Measurements from ENCODE around the gene FEM1B. TPM values are rescaled to one million over a fixed set of nuclear protein-coding genes. Genes with fewer than 3 reads are reported as not detected.

FEM1B gene
- total and polyA plus RNA-seq, 2 donors (not counting 1 experiment from before 2014, with no cell fraction given), result 38.2 to 48.4 TPM

- H3K27me3 ChIP-seq (ENCODE audit: control insufficient read depth, insufficient read depth, low read length), result no peaks in the 10 kb centered on the region
- peak overlapping the region; percentile 89 for H3K4me2 ChIP-seq (ENCODE audit: extremely low read depth, insufficient read depth, low read length)
- peak overlapping the region in 3 of 4 experiments; percentile 14 to 28 (median 26) for H3K4me3 ChIP-seq (replicated peaks in 1 of 4; ENCODE audit: control extremely low read depth in 1 of 4, insufficient read depth in 1 of 4, low read depth in 3 of 4, low read length in 4 of 4)
- peak overlapping the region; percentile 44 for H3K27ac ChIP-seq (ENCODE audit: insufficient read depth, low read length)
- no peaks in the 10 kb centered on the region for H3K9me3 ChIP-seq (ENCODE audit: control insufficient read depth, insufficient read depth, low read depth, low read length)
- H3K9ac ChIP-seq (ENCODE audit: insufficient read depth, low read length), result no peak overlapping the region
- no peak for TF ChIP-seq EZH2 (IDR thresholded peaks at IDR 0.05; ENCODE audit: low read length, missing control alignments)
- TF ChIP-seq, protein P1, sequence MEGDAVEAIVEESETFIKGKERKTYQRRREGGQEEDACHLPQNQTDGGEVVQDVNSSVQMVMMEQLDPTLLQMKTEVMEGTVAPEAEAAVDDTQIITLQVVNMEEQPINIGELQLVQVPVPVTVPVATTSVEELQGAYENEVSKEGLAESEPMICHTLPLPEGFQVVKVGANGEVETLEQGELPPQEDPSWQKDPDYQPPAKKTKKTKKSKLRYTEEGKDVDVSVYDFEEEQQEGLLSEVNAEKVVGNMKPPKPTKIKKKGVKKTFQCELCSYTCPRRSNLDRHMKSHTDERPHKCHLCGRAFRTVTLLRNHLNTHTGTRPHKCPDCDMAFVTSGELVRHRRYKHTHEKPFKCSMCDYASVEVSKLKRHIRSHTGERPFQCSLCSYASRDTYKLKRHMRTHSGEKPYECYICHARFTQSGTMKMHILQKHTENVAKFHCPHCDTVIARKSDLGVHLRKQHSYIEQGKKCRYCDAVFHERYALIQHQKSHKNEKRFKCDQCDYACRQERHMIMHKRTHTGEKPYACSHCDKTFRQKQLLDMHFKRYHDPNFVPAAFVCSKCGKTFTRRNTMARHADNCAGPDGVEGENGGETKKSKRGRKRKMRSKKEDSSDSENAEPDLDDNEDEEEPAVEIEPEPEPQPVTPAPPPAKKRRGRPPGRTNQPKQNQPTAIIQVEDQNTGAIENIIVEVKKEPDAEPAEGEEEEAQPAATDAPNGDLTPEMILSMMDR (conservative IDR thresholded peaks at IDR 0.05 in 1 of 2, IDR thresholded peaks at IDR 0.05 in 1 of 2; ENCODE audit: low read depth in 1 of 2, low read length in 2 of 2), result no peak
- peak overlapping the region; percentile 45 for H2AFZ ChIP-seq (ENCODE audit: low read length)
- H3K79me2 ChIP-seq (ENCODE audit: control insufficient read depth, insufficient read depth, low read length), result peaks cover 7% of the 10 kb centered on the region
- DNase-seq (ENCODE audit: low read depth in 2 of 2), result peak in 1 of 2 donors; percentile 31
- peaks cover 2% of the 10 kb centered on the region for H3K36me3 ChIP-seq (ENCODE audit: control insufficient read depth, insufficient read depth, low read length)
- H4K20me1 ChIP-seq (ENCODE audit: control insufficient read depth, extremely low read depth, insufficient read depth, low read length), result no peaks in the 10 kb centered on the region
- H3K4me1 ChIP-seq (ENCODE audit: control insufficient read depth, extremely low read depth, insufficient read depth, low read length), result no peaks in the 10 kb centered on the region
Observed at GRCh38 chr15:68298882-68299381, 21.4 kb downstream of the FEM1B start.

GRCh38 chr15:68299436-68299835 lies 21.9 kb downstream of the FEM1B start:
- H3K27ac ChIP-seq (ENCODE audit: insufficient read depth, low read length), result no peak overlapping the region
- H3K4me2 ChIP-seq (ENCODE audit: extremely low read depth, insufficient read depth, low read length), result peak overlapping the region; percentile 89
- H3K4me3 ChIP-seq (replicated peaks in 1 of 4; ENCODE audit: control extremely low read depth in 1 of 4, insufficient read depth in 1 of 4, low read depth in 3 of 4, low read length in 4 of 4), result peak overlapping the region in 3 of 4 experiments; percentile 14 to 28 (median 26)
- H3K4me1 ChIP-seq (ENCODE audit: control insufficient read depth, extremely low read depth, insufficient read depth, low read length), result no peaks in the 10 kb centered on the region
- TF ChIP-seq, protein P1 (conservative IDR thresholded peaks at IDR 0.05 in 1 of 2, IDR thresholded peaks at IDR 0.05 in 1 of 2; ENCODE audit: low read depth in 1 of 2, low read length in 2 of 2), result no peak
- TF ChIP-seq EZH2 (IDR thresholded peaks at IDR 0.05; ENCODE audit: low read length, missing control alignments), result no peak
- no peak overlapping the region for H2AFZ ChIP-seq (ENCODE audit: low read length)
- H4K20me1 ChIP-seq (ENCODE audit: control insufficient read depth, extremely low read depth, insufficient read depth, low read length), result no peaks in the 10 kb centered on the region
- H3K9me3 ChIP-seq (ENCODE audit: control insufficient read depth, insufficient read depth, low read depth, low read length), result no peaks in the 10 kb centered on the region
- H3K36me3 ChIP-seq (ENCODE audit: control insufficient read depth, insufficient read depth, low read length), result peaks cover 2% of the 10 kb centered on the region
- no peak overlapping the region for H3K9ac ChIP-seq (ENCODE audit: insufficient read depth, low read length)
- no peaks in the 10 kb centered on the region for H3K27me3 ChIP-seq (ENCODE audit: control insufficient read depth, insufficient read depth, low read length)
- peak in 1 of 2 donors; percentile 25 for DNase-seq (ENCODE audit: low read depth in 2 of 2)
- peaks cover 4% of the 10 kb centered on the region for H3K79me2 ChIP-seq (ENCODE audit: control insufficient read depth, insufficient read depth, low read length)

- Histone ChIP-seq H3K27ac (ENCODE audit: insufficient read depth, low read length) (no peak overlapping the region), H3K9ac (ENCODE audit: insufficient read depth, low read length) (no peak overlapping the region), H3K36me3 (ENCODE audit: control insufficient read depth, insufficient read depth, low read length) (peaks cover 2% of the 10 kb centered on the region)
Observed at GRCh38 chr15:68300115-68300940, 22.8 kb downstream of the FEM1B start.

More at GRCh38 chr15:68300115-68300940, 22.8 kb downstream of the FEM1B start:
- Histone ChIP-seq H4K20me1 (ENCODE audit: control insufficient read depth, extremely low read depth, insufficient read depth, low read length) (no peaks in the 10 kb centered on the region), H2AFZ (ENCODE audit: low read length) (no peak overlapping the region), H3K79me2 (ENCODE audit: control insufficient read depth, insufficient read depth, low read length) (peaks cover under 1% of the 10 kb centered on the region), H3K4me1 (ENCODE audit: control insufficient read depth, extremely low read depth, insufficient read depth, low read length) (no peaks in the 10 kb centered on the region), H3K4me2 (ENCODE audit: extremely low read depth, insufficient read depth, low read length) (no peak overlapping the region), H3K4me3 (replicated peaks in 1 of 4; ENCODE audit: control extremely low read depth in 1 of 4, insufficient read depth in 1 of 4, low read depth in 3 of 4, low read length in 4 of 4) (no peak overlapping the region), H3K27me3 (ENCODE audit: control insufficient read depth, insufficient read depth, low read length) (no peaks in the 10 kb centered on the region), H3K9me3 (ENCODE audit: control insufficient read depth, insufficient read depth, low read depth, low read length) (no peaks in the 10 kb centered on the region)
- TF ChIP-seq EZH2 (IDR thresholded peaks at IDR 0.05; ENCODE audit: low read length, missing control alignments), result no peak
- TF ChIP-seq, protein P1 (conservative IDR thresholded peaks at IDR 0.05 in 1 of 2, IDR thresholded peaks at IDR 0.05 in 1 of 2; ENCODE audit: low read depth in 1 of 2, low read length in 2 of 2), result no peak
- DNase-seq (ENCODE audit: low read depth in 2 of 2), result no peak

Measured in fibroblast of lung (primary cell).